ENCODE results near the gene PHLDB2. TPM values are rescaled to one million over a fixed set of nuclear protein-coding genes. Genes with fewer than 3 reads are reported as not detected.

The PHLDB2 gene
- polyA plus RNA-seq, 2 donors = 5.2 to 7.6 TPM

DNA sequence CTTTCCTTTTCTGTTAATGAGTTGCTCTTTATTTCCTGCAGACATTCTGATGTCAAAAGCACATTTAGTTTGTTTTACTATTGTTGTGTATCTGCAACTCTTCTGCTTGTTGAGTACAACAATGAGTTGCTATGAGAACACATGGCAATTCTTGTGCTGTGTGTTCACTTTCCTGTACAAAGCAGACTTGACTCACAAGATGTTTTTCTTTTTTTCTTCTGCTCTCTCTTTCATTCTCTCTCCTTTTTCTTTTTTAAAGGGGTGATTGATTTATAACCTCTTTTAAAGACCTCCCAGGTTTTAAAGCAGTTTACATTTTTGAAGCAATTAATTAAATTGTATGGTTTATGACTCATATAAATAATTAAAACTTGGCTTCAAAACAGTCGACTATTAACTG lies 88.2 kb downstream of the PHLDB2 start:
- no peak overlapping the region for H3K27ac ChIP-seq (ENCODE audit: low read depth in 2 of 2, low read length in 1 of 2)
- 24 to 33% methylated on average over 1 of the region's 1 CpG for WGBS, 2 donors
- H3K27me3 ChIP-seq (ENCODE audit: control insufficient read depth in 1 of 2, insufficient read depth in 2 of 2, low read length in 2 of 2) = no peaks in the 10 kb centered on the region
- H3K4me3 ChIP-seq (ENCODE audit: low read depth in 1 of 2, low read length in 2 of 2) = no peak overlapping the region
- no peaks in the 10 kb centered on the region for H3K9me3 ChIP-seq (ENCODE audit: control insufficient read depth in 2 of 2, insufficient read depth in 1 of 2, low read depth in 1 of 2, low read length in 1 of 2)
- H3K4me1 ChIP-seq (ENCODE audit: control insufficient read depth in 2 of 2, insufficient read depth in 2 of 2, low read length in 1 of 2) = no peaks in the 10 kb centered on the region
- H3K36me3 ChIP-seq (ENCODE audit: control insufficient read depth in 2 of 2, insufficient read depth in 2 of 2, low read length in 1 of 2) = no peaks in the 10 kb centered on the region

GRCh38 chr3:111948786-111949185 lies 89.7 kb downstream of the PHLDB2 start:
- no peaks in the 10 kb centered on the region for H3K9me3 ChIP-seq (ENCODE audit: control insufficient read depth in 2 of 2, insufficient read depth in 1 of 2, low read depth in 1 of 2, low read length in 1 of 2)
- H3K4me3 ChIP-seq (ENCODE audit: low read depth in 1 of 2, low read length in 2 of 2) = no peak overlapping the region
- 89 to 93% methylated on average over 9 of the region's 9 CpGs for WGBS, 2 donors
- no peaks in the 10 kb centered on the region for H3K27me3 ChIP-seq (ENCODE audit: control insufficient read depth in 1 of 2, insufficient read depth in 2 of 2, low read length in 2 of 2)
- no peak overlapping the region for H3K27ac ChIP-seq (ENCODE audit: low read depth in 2 of 2, low read length in 1 of 2)
- peaks cover 0 to 2% of the 10 kb centered on the region in 2 donors for H3K36me3 ChIP-seq (ENCODE audit: control insufficient read depth in 2 of 2, insufficient read depth in 2 of 2, low read length in 1 of 2)
- no peaks in the 10 kb centered on the region for H3K4me1 ChIP-seq (ENCODE audit: control insufficient read depth in 2 of 2, insufficient read depth in 2 of 2, low read length in 1 of 2)

GRCh38 chr3:111949712-111950111 lies 90.6 kb downstream of the PHLDB2 start:
- Histone ChIP-seq H3K36me3 (ENCODE audit: control insufficient read depth in 2 of 2, insufficient read depth in 2 of 2, low read length in 1 of 2) (peaks cover 0 to 3% of the 10 kb centered on the region in 2 donors), H3K4me3 (ENCODE audit: low read depth in 1 of 2, low read length in 2 of 2) (no peak overlapping the region), H3K9me3 (ENCODE audit: control insufficient read depth in 2 of 2, insufficient read depth in 1 of 2, low read depth in 1 of 2, low read length in 1 of 2) (no peaks in the 10 kb centered on the region), H3K27me3 (ENCODE audit: control insufficient read depth in 1 of 2, insufficient read depth in 2 of 2, low read length in 2 of 2) (no peaks in the 10 kb centered on the region), H3K27ac (ENCODE audit: low read depth in 2 of 2, low read length in 1 of 2) (no peak overlapping the region), H3K4me1 (ENCODE audit: control insufficient read depth in 2 of 2, insufficient read depth in 2 of 2, low read length in 1 of 2) (no peaks in the 10 kb centered on the region)
- WGBS, 2 donors = 86 to 87% methylated on average over 3 of the region's 3 CpGs

- H3K27me3 ChIP-seq (ENCODE audit: control insufficient read depth in 1 of 2, insufficient read depth in 2 of 2, low read length in 2 of 2) = no peaks in the 10 kb centered on the region
- no peak overlapping the region for H3K27ac ChIP-seq (ENCODE audit: low read depth in 2 of 2, low read length in 1 of 2)
- H3K9me3 ChIP-seq (ENCODE audit: control insufficient read depth in 2 of 2, insufficient read depth in 1 of 2, low read depth in 1 of 2, low read length in 1 of 2) = no peaks in the 10 kb centered on the region
- H3K36me3 ChIP-seq (ENCODE audit: control insufficient read depth in 2 of 2, insufficient read depth in 2 of 2, low read length in 1 of 2) = peaks cover 0 to 3% of the 10 kb centered on the region in 2 donors
- WGBS, 2 donors = 91 to 93% methylated on average over 2 of the region's 2 CpGs
- H3K4me1 ChIP-seq (ENCODE audit: control insufficient read depth in 2 of 2, insufficient read depth in 2 of 2, low read length in 1 of 2) = no peaks in the 10 kb centered on the region
- H3K4me3 ChIP-seq (ENCODE audit: low read depth in 1 of 2, low read length in 2 of 2) = no peak overlapping the region
Observed at GRCh38 chr3:111951032-111951431, 92.0 kb downstream of the PHLDB2 start.

- no peaks in the 10 kb centered on the region for H3K27me3 ChIP-seq (ENCODE audit: control insufficient read depth in 1 of 2, insufficient read depth in 2 of 2, low read length in 2 of 2)
- H3K27ac ChIP-seq (ENCODE audit: low read depth in 2 of 2, low read length in 1 of 2) = no peak overlapping the region
- H3K4me3 ChIP-seq (ENCODE audit: low read depth in 1 of 2, low read length in 2 of 2) = no peak overlapping the region
- 96% methylated on average over 5 of the region's 5 CpGs for WGBS, 2 donors
- peaks cover 0 to 3% of the 10 kb centered on the region in 2 donors for H3K36me3 ChIP-seq (ENCODE audit: control insufficient read depth in 2 of 2, insufficient read depth in 2 of 2, low read length in 1 of 2)
- no peaks in the 10 kb centered on the region for H3K9me3 ChIP-seq (ENCODE audit: control insufficient read depth in 2 of 2, insufficient read depth in 1 of 2, low read depth in 1 of 2, low read length in 1 of 2)
- no peaks in the 10 kb centered on the region for H3K4me1 ChIP-seq (ENCODE audit: control insufficient read depth in 2 of 2, insufficient read depth in 2 of 2, low read length in 1 of 2)
Observed at GRCh38 chr3:111952086-111952485, 93.0 kb downstream of the PHLDB2 start.

- Histone ChIP-seq H3K27ac (ENCODE audit: low read depth in 2 of 2, low read length in 1 of 2) (no peak overlapping the region), H3K4me3 (ENCODE audit: low read depth in 1 of 2, low read length in 2 of 2) (no peak overlapping the region), H3K36me3 (ENCODE audit: control insufficient read depth in 2 of 2, insufficient read depth in 2 of 2, low read length in 1 of 2) (peaks cover 0 to 3% of the 10 kb centered on the region in 2 donors), H3K27me3 (ENCODE audit: control insufficient read depth in 1 of 2, insufficient read depth in 2 of 2, low read length in 2 of 2) (no peaks in the 10 kb centered on the region), H3K9me3 (ENCODE audit: control insufficient read depth in 2 of 2, insufficient read depth in 1 of 2, low read depth in 1 of 2, low read length in 1 of 2) (no peaks in the 10 kb centered on the region), H3K4me1 (ENCODE audit: control insufficient read depth in 2 of 2, insufficient read depth in 2 of 2, low read length in 1 of 2) (no peaks in the 10 kb centered on the region)
- 85 to 92% methylated on average over 6 of the region's 6 CpGs for whole genome bisulfite sequencing, 2 donors
Observed at GRCh38 chr3:111952866-111953450, 93.9 kb downstream of the PHLDB2 start.

DNA sequence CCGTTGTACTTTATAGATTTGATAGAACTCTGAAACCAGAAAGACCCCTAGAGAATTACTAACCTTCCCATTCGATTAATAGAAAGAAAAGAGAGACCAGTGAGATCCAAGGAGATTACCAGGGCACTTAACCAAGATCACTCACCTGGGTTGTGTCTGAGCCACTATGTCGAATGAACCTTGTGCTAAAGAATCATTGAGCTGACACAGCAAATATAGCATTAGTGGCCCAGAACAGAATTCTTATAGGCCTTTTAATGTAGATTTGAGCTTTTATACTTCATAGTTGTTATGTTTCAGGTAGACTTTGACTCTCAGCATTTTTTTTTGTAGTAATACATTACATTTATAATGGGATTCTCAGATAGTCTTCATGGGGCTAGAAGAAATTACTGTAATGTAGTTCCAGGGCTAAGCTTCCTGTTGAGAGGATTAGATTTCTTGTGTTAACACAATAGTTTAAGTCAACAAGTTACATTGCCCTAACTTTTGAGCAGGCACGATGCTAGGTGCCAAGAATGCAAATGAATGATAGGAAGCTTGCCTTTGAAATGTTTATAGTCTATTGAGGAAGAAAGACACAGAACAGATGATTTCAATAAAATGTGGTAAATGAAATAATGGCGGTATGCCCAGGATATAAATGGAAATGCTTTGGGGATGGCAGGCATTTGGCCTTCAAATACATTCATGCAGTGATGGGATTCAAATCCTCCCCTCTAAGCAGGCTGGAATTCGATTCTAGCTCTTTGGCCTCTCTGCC lies 95.3 kb downstream of the PHLDB2 start:
- 50 to 64% methylated on average over 6 of the region's 6 CpGs for whole genome bisulfite sequencing, 2 donors
- Histone ChIP-seq H3K27ac (ENCODE audit: low read depth in 2 of 2, low read length in 1 of 2) (no peak overlapping the region), H3K4me3 (ENCODE audit: low read depth in 1 of 2, low read length in 2 of 2) (no peak overlapping the region), H3K36me3 (ENCODE audit: control insufficient read depth in 2 of 2, insufficient read depth in 2 of 2, low read length in 1 of 2) (peaks cover 0 to 3% of the 10 kb centered on the region in 2 donors), H3K9me3 (ENCODE audit: control insufficient read depth in 2 of 2, insufficient read depth in 1 of 2, low read depth in 1 of 2, low read length in 1 of 2) (no peaks in the 10 kb centered on the region), H3K27me3 (ENCODE audit: control insufficient read depth in 1 of 2, insufficient read depth in 2 of 2, low read length in 2 of 2) (no peaks in the 10 kb centered on the region), H3K4me1 (ENCODE audit: control insufficient read depth in 2 of 2, insufficient read depth in 2 of 2, low read length in 1 of 2) (no peaks in the 10 kb centered on the region)

DNA sequence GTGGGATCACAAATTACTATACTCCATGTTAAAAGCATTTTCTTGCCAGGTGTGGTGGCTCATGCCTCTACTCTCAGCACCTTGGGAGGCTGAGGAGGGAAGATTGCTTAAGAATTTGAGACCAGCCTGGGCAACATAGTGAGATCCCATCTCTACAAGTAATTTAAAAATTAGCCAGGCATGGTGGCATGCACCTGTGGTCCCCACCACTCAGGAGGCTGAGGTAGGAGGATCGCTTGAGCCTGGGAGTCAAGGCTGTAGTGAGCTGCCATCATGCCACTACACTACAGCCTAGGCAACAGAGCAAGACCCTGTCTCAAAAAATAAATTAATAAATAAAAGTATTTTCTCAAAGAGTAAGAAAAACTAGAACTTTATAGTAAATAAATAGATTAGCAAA lies 96.8 kb downstream of the PHLDB2 start:
- H3K4me3 ChIP-seq (ENCODE audit: low read depth in 1 of 2, low read length in 2 of 2) = no peak overlapping the region
- H3K27ac ChIP-seq (ENCODE audit: low read depth in 2 of 2, low read length in 1 of 2) = no peak overlapping the region
- H3K9me3 ChIP-seq (ENCODE audit: control insufficient read depth in 2 of 2, insufficient read depth in 1 of 2, low read depth in 1 of 2, low read length in 1 of 2) = no peaks in the 10 kb centered on the region
- H3K4me1 ChIP-seq (ENCODE audit: control insufficient read depth in 2 of 2, insufficient read depth in 2 of 2, low read length in 1 of 2) = no peaks in the 10 kb centered on the region
- WGBS, 2 donors = 96 to 100% methylated on average over 1 of the region's 1 CpG
- H3K27me3 ChIP-seq (ENCODE audit: control insufficient read depth in 1 of 2, insufficient read depth in 2 of 2, low read length in 2 of 2) = no peaks in the 10 kb centered on the region
- H3K36me3 ChIP-seq (ENCODE audit: control insufficient read depth in 2 of 2, insufficient read depth in 2 of 2, low read length in 1 of 2) = peaks cover 0 to 3% of the 10 kb centered on the region in 2 donors

DNA sequence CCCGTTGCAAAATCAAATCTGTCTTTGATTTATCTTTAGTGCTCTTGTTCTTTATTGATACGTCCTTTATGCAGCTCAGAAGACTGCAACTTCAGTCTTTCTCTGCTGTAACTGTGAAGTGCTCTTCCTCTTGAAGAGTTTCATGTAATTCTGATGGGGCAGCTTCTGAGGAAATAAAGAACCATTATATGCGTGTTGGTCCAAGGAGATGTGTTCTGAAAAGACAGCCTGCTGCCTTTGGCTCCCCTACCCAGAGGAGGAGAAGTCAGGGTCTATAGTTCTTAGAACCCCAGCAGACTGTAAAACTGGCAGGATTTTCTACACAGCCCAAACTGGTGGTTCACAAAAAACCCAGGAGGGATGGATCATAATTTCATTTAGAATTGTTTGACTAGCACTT lies 97.4 kb downstream of the PHLDB2 start:
- Histone ChIP-seq H3K27ac (ENCODE audit: low read depth in 2 of 2, low read length in 1 of 2) (no peak overlapping the region), H3K27me3 (ENCODE audit: control insufficient read depth in 1 of 2, insufficient read depth in 2 of 2, low read length in 2 of 2) (no peaks in the 10 kb centered on the region), H3K4me3 (ENCODE audit: low read depth in 1 of 2, low read length in 2 of 2) (no peak overlapping the region), H3K9me3 (ENCODE audit: control insufficient read depth in 2 of 2, insufficient read depth in 1 of 2, low read depth in 1 of 2, low read length in 1 of 2) (no peaks in the 10 kb centered on the region), H3K36me3 (ENCODE audit: control insufficient read depth in 2 of 2, insufficient read depth in 2 of 2, low read length in 1 of 2) (peaks cover 0 to 3% of the 10 kb centered on the region in 2 donors), H3K4me1 (ENCODE audit: control insufficient read depth in 2 of 2, insufficient read depth in 2 of 2, low read length in 1 of 2) (no peaks in the 10 kb centered on the region)
- 92% methylated on average over 3 of the region's 3 CpGs for WGBS, 2 donors

Measured in esophagus (tissue), 2 donors.